K562 (cell line): ENCODE results near the gene CEP78. TPM values are rescaled to one million over a fixed set of nuclear protein-coding genes. Genes with fewer than 3 reads are reported as not detected.

ENCODE experiments used
- ATAC-seq: fragments of 200-7000 bp; cut with Tn5 transposase; 3 replicates; pipeline ENCODE4 v1.9.1; 2020; ENCODE audit warnings: moderate library complexity
- BruUV-seq: library from RNA; stranded (reverse); fragments of 400-500 nt; replicated peaks from 2 replicates; lab custom pipeline; 2021; lab: Mats Ljungman, UMichigan
- CTCF ChIA-PET: fragments of 300-600 bp; formaldehyde crosslinking; extraction: SDS; loops from one replicate; lab custom pipeline; 2021; ENCODE audit warnings: low intra/inter-chr PET ratio; lab: Yijun Ruan, JAX
- POLR2A ChIA-PET: fragments of 300-600, 350-650 bp; sonication (Branson Sonifier 250); formaldehyde crosslinking; extraction: SDS; loops from one replicate; lab custom pipeline; 2021; ENCODE audit warnings: antibody characterized with exemption, inconsistent platforms; lab: Yijun Ruan, JAX
- DNase-seq, 4 experiments: peaks; one replicate each; pipeline versions ENCODE4 v3.0.0 to v3.0.0-alpha.2; 2011 to 2018; ENCODE audit warnings: low spot score in 3 of 4, mixed read lengths in 3 of 4; ENCODE audit errors: extremely low read depth in 1 of 4
- FAIRE-seq: peaks from 2 replicates; lab custom pipeline; 2011; peaks lifted over from hg19 to GRCh38; lab: Jason Lieb, UNC
- H2AFZ ChIP-seq: 2 replicates; pipeline ENCODE4 v1.6.0; 2011; ENCODE audit warnings: low read depth, low read length, control low read depth, inconsistent platforms
- H3K27ac ChIP-seq: fragments of 200-600 bp; 3 replicates; pipeline ENCODE4 v1.8.0; 2011; ENCODE audit warnings: low read depth, mild to moderate bottlenecking, control low read depth, inconsistent platforms, low read length, moderate library complexity, mixed read lengths; ENCODE audit errors: extremely low read depth
- H3K27me3 ChIP-seq, 2 experiments: fragments of 300-600 bp in 1 of 2; 2 replicates in 1 of 2; 3 replicates in 1 of 2; pipeline versions ENCODE4 v1.6.0 to v1.8.0; 2011; ENCODE audit warnings: inconsistent platforms in 2 of 2, low read length in 2 of 2, mild to moderate bottlenecking in 1 of 2, mixed read lengths in 1 of 2, moderate library complexity in 1 of 2; ENCODE audit not compliant: control insufficient read depth in 2 of 2, insufficient read depth in 2 of 2
- H3K36me3 ChIP-seq: fragments of 300-600 bp; 3 replicates; pipeline ENCODE4 v1.8.0; 2011; ENCODE audit warnings: mild to moderate bottlenecking, low read length, inconsistent platforms; ENCODE audit not compliant: control insufficient read depth, insufficient read depth
- H3K4me1 ChIP-seq, 2 experiments: fragments of 200-600 bp in 1 of 2; replicated peaks in 1 of 2; 2 replicates in 1 of 2; 3 replicates in 1 of 2; pipeline versions ENCODE4 v1.5.1 to v1.8.0; 2011; ENCODE audit warnings: inconsistent platforms in 2 of 2, low read length in 2 of 2, mild to moderate bottlenecking in 1 of 2, mixed read lengths in 1 of 2, moderate library complexity in 1 of 2; ENCODE audit not compliant: control insufficient read depth in 2 of 2, insufficient read depth in 2 of 2
- H3K4me2 ChIP-seq: 2 replicates; pipeline ENCODE4 v1.6.1; 2011; ENCODE audit warnings: low read length, control low read depth, inconsistent platforms, mixed read lengths; ENCODE audit not compliant: insufficient read depth
- H3K4me3 ChIP-seq: fragments of 200-600 bp; sonication (generic), shearing (Covaris generic); 2 replicates; pipeline ENCODE4 v1.5.1; 2016; ENCODE audit warnings: control low read depth, inconsistent platforms
- H3K79me2 ChIP-seq: fragments of 200-600 bp; 3 replicates; pipeline ENCODE4 v1.8.0; 2011; ENCODE audit warnings: low read length, inconsistent platforms; ENCODE audit not compliant: control insufficient read depth, insufficient read depth
- H3K9ac ChIP-seq, 2 experiments: 2 replicates each; pipeline versions ENCODE4 v1.6.0 to v1.6.1; 2011; ENCODE audit warnings: low read depth in 2 of 2, low read length in 2 of 2, control low read depth in 1 of 2, inconsistent platforms in 1 of 2, mild to moderate bottlenecking in 1 of 2, mixed read lengths in 1 of 2; ENCODE audit not compliant: insufficient read depth in 1 of 2
- H3K9me1 ChIP-seq: one replicate; pipeline ENCODE4 v1.6.0; 2011; ENCODE audit warnings: inconsistent platforms, mild to moderate bottlenecking, low read length, moderate library complexity; ENCODE audit not compliant: control insufficient read depth, insufficient read depth
- H3K9me3 ChIP-seq: replicated peaks from 2 replicates; pipeline ENCODE4 v1.5.1; 2011; ENCODE audit warnings: low read depth, low read length, inconsistent platforms; ENCODE audit not compliant: control insufficient read depth, insufficient read depth
- H4K20me1 ChIP-seq: replicated peaks from 2 replicates; pipeline ENCODE4 v1.6.1; 2011; ENCODE audit warnings: low read length, inconsistent platforms, mixed read lengths; ENCODE audit not compliant: control insufficient read depth, insufficient read depth
- CBFB ChIP-seq: sonication (generic); formaldehyde crosslinking; IDR thresholded peaks from 2 replicates; pipeline ENCODE4 v1.4.0; 2020; ENCODE audit warnings: mild to moderate bottlenecking, missing genetic modification reagents
- FUS ChIP-seq: fragments of 200-400 bp; formaldehyde crosslinking; optimal IDR thresholded peaks from 2 replicates; pipeline ENCODE3; 2017; ENCODE audit warnings: low read depth, low read length
- LCOR ChIP-seq: sonication (generic); formaldehyde crosslinking; IDR thresholded peaks from 2 replicates; pipeline ENCODE4 v1.8.0; 2022; ENCODE audit warnings: mild to moderate bottlenecking, missing genetic modification reagents
- MAFK ChIP-seq: IDR thresholded peaks from 2 replicates; pipeline ENCODE4 v1.6.1; 2011; ENCODE audit warnings: low read length, improper control_type of control experiment
- MCM5 ChIP-seq: fragments of 450-650 bp; IDR thresholded peaks from 2 replicates; pipeline ENCODE4 v1.6.1; 2016; ENCODE audit warnings: low read depth
- SNIP1 ChIP-seq: fragments of 450-650 bp; IDR thresholded peaks from 2 replicates; pipeline ENCODE4 v1.7.1; 2017; ENCODE audit warnings: low read depth, mild to moderate bottlenecking
- STAT5A ChIP-seq: IDR thresholded peaks from 2 replicates; pipeline ENCODE4 v1.6.1; 2012; ENCODE audit warnings: low read length, inconsistent platforms, borderline replicate concordance
- TBP ChIP-seq: optimal IDR thresholded peaks from 2 replicates; pipeline ENCODE3; 2011; ENCODE audit warnings: low read depth, low read length, improper control_type of control experiment
- ZBTB7A ChIP-seq: IDR thresholded peaks from 2 replicates; pipeline ENCODE4 v1.6.1; 2011; ENCODE audit warnings: low read depth, mild to moderate bottlenecking, low read length, moderate library complexity, borderline replicate concordance; ENCODE audit not compliant: control insufficient read depth
- ZNF316 ChIP-seq: fragments of 450-650 bp; IDR thresholded peaks from 2 replicates; pipeline ENCODE4 v1.6.1; 2016
- ZNF79 ChIP-seq: fragments of 250-450 bp; sonication (Bioruptor Pico); IDR thresholded peaks from 2 replicates; pipeline ENCODE4 v1.4.0; 2020; ENCODE audit warnings: low read depth, mild to moderate bottlenecking, moderate library complexity
- WGBS: fragments of 100-300 bp; shearing (Covaris generic); methylation state at CpG from one replicate; pipeline ENCODE4 v1.1.6; 2016; ENCODE audit warnings: low coverage, mixed read lengths; ENCODE audit not compliant: insufficient coverage; ENCODE audit errors: missing lambda C conversion rate; 5-methylcytosine and 5-hydroxymethylcytosine counted together
- in situ Hi-C: fragments of 300-500 bp; cut with MboI; formaldehyde crosslinking; loops from 4 replicates; pipeline ENCODE4 v1.15.0; 2018; ENCODE audit warnings: inconsistent platforms, mixed read lengths
- intact Hi-C: fragments of 100-400 bp; cut with micrococcal nuclease; formaldehyde crosslinking; loops from 2 replicates; pipeline ENCODE4 v1.14.2; 2022
- polyA plus RNA-seq, 8 experiments: library from polyadenylated mRNA; depleted of rRNA in 4 of 8; stranded (reverse) in 5 of 8; unstranded in 3 of 8; fragments of >200 nt; fragmentation: Nextera tagmentation in 2 of 8; fragmentation: Illumina TruSeq in 1 of 8; extraction: Ambion mirVana in 2 of 8; extraction: Trizol in 1 of 8; gene quantifications; 2 replicates each; pipeline versions ENCODE4 v1.2.1 to v1.2.3, GENCODE V29; 2011 to 2014; ENCODE audit warnings: inconsistent platforms in 1 of 8, missing spikeins in 1 of 8
- total RNA-seq, 7 experiments: library from RNA; depleted of rRNA in 6 of 7; stranded (reverse); fragments of >200 nt in 6 of 7; fragmentation: Illumina TruSeq in 2 of 7; extraction: Trizol in 2 of 7; gene quantifications; 2 replicates each; pipeline versions ENCODE4 v1.2.1 to v1.2.3, GENCODE V29; 2011 to 2021; ENCODE audit warnings: low replicate concordance in 1 of 7
- TF ChIP-seq, protein P1 (sequence below), 3 experiments: IDR thresholded peaks in 2 of 3; conservative IDR thresholded peaks in 1 of 3; 2 replicates each; pipeline ENCODE4 v1.5.1; 2011 to 2012; ENCODE audit warnings: low read length in 3 of 3, mild to moderate bottlenecking in 3 of 3, control low read depth in 2 of 3, improper control_type of control experiment in 1 of 3, inconsistent platforms in 1 of 3, low read depth in 1 of 3, mixed read lengths in 1 of 3, moderate library complexity in 1 of 3; ENCODE audit not compliant: insufficient read depth in 2 of 3
- TF ChIP-seq, protein P2 (sequence below): fragments of 200-800 bp; sonication (Bioruptor generic); IDR thresholded peaks from 2 replicates; pipeline ENCODE4 v1.6.1; 2016; ENCODE audit warnings: missing genetic modification characterization, missing compliant biosample characterization

CEP78 gene
- total and polyA plus RNA-seq, 9 of the 15 experiments (the other 6 are each of a cell fraction or from before 2014, with no cell fraction given), result 3.5 to 26.0 (median 21.5) TPM

DNA sequence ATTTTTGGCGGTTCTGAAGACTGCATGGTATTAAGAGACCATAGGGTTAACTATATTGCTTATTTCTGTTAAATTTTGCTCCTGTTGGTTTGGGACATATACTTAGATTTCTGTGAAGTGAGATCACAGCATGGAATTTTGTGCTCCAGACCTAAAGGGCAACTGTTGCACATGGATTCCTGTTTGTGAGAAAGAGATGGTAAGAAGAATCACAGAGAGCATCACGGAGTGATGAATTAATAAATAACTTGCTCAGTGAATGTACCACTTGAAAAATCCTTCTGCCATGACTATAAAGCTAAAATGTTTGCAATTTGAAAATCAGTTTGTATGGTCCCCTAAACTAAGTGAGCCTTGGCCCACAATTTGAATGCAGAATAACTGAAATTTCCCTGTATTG is 65.6 kb downstream of the CEP78 start (continued):
- TF ChIP-seq MAFK (no peak), ZBTB7A (no peak), FUS (no peak), SNIP1 (no peak)
- TF ChIP-seq, protein P1, sequence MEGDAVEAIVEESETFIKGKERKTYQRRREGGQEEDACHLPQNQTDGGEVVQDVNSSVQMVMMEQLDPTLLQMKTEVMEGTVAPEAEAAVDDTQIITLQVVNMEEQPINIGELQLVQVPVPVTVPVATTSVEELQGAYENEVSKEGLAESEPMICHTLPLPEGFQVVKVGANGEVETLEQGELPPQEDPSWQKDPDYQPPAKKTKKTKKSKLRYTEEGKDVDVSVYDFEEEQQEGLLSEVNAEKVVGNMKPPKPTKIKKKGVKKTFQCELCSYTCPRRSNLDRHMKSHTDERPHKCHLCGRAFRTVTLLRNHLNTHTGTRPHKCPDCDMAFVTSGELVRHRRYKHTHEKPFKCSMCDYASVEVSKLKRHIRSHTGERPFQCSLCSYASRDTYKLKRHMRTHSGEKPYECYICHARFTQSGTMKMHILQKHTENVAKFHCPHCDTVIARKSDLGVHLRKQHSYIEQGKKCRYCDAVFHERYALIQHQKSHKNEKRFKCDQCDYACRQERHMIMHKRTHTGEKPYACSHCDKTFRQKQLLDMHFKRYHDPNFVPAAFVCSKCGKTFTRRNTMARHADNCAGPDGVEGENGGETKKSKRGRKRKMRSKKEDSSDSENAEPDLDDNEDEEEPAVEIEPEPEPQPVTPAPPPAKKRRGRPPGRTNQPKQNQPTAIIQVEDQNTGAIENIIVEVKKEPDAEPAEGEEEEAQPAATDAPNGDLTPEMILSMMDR (IDR thresholded peaks at IDR 0.05 in 2 of 3, conservative IDR thresholded peaks at IDR 0.05 in 1 of 3; ENCODE audit: insufficient read depth in 2 of 3, low read depth in 1 of 3, low read length in 3 of 3), result no peak

DNA sequence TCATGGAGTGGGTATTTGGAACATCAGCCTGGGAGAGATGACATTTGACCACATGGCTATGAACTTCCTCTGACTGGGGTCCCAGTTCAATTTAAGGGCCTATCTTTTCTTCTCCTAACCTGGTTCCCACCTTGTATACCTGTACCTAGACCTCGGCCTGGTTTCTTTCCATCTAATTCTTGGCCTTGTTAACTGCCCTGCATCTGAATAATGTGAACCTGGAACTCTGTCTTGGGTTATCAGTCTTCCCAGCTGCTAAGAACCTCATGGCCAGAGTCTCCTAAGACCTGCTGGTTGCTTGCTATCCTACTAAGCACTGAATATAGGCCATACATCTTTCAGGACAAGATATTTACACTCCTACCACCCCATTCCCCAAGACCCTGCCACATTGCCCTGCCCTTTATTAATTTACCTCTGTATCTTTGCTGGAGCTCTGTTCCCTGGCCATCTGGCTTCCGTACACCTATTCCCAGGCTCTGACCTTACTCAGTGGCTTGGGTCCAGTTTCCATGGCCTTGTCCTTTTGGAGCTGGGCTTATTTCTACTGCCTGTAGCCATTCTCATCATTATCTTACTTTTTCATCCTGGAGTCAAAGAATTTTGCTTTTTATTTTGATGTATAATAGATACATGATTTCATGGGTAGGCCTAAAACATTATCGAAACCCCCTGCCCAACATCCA is 67.6 kb downstream of the CEP78 start:
- no peak overlapping the region for H3K9ac ChIP-seq
- 93% methylated on average over 2 of the region's 3 CpGs for WGBS
- H3K36me3 ChIP-seq, result peaks cover 70% of the 10 kb centered on the region
- no TSS peak for BruUV-seq
- in situ Hi-C loops, result no loop called here
- no peaks in the 10 kb centered on the region for H3K27me3 ChIP-seq
- no peaks in the 10 kb centered on the region for H3K9me3 ChIP-seq
- H4K20me1 ChIP-seq, result 0 out of 2 replicates have a peak, but pooled peaks cover 8% of the 10 kb centered on the region
- no peak overlapping the region for H2AFZ ChIP-seq
- DNase-seq, result no peak
- POLR2A ChIA-PET, result interaction anchor here (1.4 to 2.6 kb wide), 2 partner anchors 9 to 11 kb away, joined by 5 to 8 read pairs; no protein-coding TSS in a partner anchor
- H3K79me2 ChIP-seq, result peaks cover 20% of the 10 kb centered on the region
- no peaks in the 10 kb centered on the region for H3K9me1 ChIP-seq
- ATAC-seq, result no peak
- CTCF ChIA-PET, result no interaction called here
- FAIRE-seq, result no peak
- H3K4me2 ChIP-seq, result no peak overlapping the region
- H3K4me3 ChIP-seq, result no peak overlapping the region
- H3K27ac ChIP-seq, result no peak overlapping the region
- intact Hi-C loops, result no loop called here
- H3K4me1 ChIP-seq, result no peaks in the 10 kb centered on the region; a peak in 2 of 5 replicates
- TF ChIP-seq ZNF316, result no peak
- TF ChIP-seq MCM5, result no peak
- TF ChIP-seq STAT5A, result no peak
- no peak for TF ChIP-seq ZNF79 (CRISPR knock-in tag)
- TF ChIP-seq CBFB (CRISPR knock-in tag), result no peak
- TF ChIP-seq, protein P2, sequence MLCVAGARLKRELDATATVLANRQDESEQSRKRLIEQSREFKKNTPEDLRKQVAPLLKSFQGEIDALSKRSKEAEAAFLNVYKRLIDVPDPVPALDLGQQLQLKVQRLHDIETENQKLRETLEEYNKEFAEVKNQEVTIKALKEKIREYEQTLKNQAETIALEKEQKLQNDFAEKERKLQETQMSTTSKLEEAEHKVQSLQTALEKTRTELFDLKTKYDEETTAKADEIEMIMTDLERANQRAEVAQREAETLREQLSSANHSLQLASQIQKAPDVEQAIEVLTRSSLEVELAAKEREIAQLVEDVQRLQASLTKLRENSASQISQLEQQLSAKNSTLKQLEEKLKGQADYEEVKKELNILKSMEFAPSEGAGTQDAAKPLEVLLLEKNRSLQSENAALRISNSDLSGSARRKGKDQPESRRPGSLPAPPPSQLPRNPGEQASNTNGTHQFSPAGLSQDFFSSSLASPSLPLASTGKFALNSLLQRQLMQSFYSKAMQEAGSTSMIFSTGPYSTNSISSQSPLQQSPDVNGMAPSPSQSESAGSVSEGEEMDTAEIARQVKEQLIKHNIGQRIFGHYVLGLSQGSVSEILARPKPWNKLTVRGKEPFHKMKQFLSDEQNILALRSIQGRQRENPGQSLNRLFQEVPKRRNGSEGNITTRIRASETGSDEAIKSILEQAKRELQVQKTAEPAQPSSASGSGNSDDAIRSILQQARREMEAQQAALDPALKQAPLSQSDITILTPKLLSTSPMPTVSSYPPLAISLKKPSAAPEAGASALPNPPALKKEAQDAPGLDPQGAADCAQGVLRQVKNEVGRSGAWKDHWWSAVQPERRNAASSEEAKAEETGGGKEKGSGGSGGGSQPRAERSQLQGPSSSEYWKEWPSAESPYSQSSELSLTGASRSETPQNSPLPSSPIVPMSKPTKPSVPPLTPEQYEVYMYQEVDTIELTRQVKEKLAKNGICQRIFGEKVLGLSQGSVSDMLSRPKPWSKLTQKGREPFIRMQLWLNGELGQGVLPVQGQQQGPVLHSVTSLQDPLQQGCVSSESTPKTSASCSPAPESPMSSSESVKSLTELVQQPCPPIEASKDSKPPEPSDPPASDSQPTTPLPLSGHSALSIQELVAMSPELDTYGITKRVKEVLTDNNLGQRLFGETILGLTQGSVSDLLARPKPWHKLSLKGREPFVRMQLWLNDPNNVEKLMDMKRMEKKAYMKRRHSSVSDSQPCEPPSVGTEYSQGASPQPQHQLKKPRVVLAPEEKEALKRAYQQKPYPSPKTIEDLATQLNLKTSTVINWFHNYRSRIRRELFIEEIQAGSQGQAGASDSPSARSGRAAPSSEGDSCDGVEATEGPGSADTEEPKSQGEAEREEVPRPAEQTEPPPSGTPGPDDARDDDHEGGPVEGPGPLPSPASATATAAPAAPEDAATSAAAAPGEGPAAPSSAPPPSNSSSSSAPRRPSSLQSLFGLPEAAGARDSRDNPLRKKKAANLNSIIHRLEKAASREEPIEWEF (CRISPR knock-in tag), result no peak
- no peak for TF ChIP-seq LCOR (CRISPR knock-in tag)
- TF ChIP-seq TBP, result no peak
